Measurements from ENCODE around the gene OR8B12.

DNA sequence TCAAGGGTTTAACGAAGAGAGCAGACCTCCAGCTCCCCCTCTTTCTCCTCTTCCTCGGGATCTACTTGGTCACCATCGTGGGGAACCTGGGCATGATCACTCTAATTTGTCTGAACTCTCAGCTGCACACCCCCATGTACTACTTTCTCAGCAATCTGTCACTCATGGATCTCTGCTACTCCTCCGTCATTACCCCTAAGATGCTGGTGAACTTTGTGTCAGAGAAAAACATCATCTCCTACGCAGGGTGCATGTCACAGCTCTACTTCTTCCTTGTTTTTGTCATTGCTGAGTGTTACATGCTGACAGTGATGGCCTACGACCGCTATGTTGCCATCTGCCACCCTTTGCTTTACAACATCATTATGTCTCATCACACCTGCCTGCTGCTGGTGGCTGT, 26.7 kb upstream of the OR8B12 start:
- TF ChIP-seq CTCF (IDR thresholded peaks at IDR 0.05; ENCODE audit: borderline replicate concordance, extremely low read depth, low read length, poor library complexity, severe bottlenecking), result no peak
- TF ChIP-seq EZH2 (IDR thresholded peaks at IDR 0.05; ENCODE audit: borderline replicate concordance, low read depth, low read length, severe bottlenecking), result no peak
